Measurements from ENCODE around the gene PNISR. TPM values are rescaled to one million over a fixed set of nuclear protein-coding genes. Genes with fewer than 3 reads are reported as not detected.

The PNISR gene
- polyA plus RNA-seq, 12 donors: 86.9 to 288 (median 155) TPM

DNA sequence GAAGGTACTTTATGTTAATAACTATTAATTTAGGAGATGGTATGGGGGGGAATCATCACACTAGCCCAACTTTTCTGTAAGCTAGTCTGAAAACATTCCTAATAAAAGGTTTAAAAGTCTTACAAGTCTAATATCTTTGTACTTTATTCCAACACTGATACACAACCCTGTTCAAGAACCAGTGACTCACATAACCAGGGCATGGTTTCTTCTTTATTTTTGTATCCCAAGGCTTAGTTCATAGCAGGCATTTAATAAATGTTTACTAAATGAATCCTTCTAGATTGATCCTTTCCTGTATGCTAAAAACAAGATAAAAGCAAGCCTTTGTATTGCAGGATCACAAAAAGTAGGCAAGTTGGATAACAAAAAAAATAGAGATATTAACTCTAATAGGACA lies 9.7 kb downstream of the PNISR start:
- no peak for DNase-seq

DNA sequence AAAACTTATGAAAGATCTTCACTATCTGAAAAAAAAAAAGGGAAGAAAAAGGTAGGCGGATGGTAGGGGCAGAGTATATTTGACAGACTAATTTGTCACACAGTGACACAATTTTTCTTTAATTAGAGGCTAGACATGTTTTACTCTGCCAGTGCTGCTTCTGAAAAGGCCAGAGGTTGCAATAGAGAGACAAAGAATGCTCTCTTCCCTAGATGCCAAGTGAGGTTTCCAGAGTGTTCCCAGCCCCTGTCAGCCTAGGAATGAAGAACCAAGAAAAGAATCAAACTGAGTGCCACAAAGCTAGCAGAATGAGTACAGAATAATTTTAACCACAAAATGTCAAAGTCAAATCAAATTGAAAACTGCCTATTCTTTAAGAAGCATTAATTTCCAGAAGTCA lies 13.0 kb downstream of the PNISR start:
- no peak for DNase-seq

DNA sequence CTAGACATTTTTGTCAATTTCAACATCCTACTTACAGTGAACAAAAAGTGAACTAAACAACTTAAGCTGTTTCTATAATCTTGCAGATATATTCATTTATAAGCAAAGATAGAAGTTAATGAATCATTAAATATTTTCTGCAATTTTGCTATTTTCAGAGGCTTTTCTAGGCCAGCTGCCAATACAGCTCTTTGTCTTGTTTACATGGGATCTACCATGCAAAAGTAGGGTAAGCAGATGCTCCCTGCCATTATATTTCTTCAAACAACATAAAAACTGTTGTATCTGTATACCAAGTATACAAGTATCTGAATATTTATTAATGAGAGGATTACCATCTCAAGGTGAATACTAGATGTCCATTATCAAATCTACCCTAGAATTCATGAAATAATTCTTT lies 15.4 kb downstream of the PNISR start:
- DNase-seq: no peak

DNA sequence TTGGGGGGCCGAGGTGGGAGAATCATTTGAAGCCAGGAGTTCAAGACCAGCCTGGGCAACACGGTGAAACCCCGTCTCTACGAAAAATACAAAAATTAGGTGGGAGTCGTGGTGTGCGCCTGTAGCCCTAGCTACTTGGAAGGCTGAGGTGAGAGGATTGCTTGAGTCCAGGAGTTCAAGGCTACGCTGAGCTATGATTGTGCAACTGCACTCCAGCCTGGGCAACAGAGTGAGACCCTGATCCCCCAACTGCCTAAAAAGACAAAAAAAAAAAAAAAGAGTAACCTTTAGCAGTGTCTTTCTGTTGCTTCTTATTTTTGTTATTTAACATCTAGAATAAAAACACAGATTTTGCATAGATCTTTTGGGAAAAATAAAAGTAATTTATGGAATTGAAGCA lies 18.0 kb downstream of the PNISR start:
- no peak for DNase-seq

DNA sequence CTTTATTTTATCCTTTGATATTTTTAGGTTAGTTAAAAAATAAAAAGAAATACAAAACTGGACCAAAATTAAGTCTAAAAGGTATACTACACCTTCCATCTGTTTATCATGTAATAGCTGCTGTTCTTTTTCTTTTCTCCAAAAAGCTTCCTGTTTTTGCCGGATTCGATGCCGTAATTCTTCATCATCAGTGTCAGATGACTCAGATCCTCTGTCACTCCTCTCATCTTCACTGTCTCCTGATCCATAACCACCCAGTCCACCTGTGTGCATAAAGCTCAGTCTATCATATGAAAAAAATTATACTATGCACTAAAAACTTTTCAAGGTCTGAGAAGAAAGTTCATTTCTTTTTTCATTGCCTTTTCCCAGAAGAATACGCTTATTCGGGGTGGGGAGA lies 22.7 kb downstream of the PNISR start:
- no peak for DNase-seq

DNA sequence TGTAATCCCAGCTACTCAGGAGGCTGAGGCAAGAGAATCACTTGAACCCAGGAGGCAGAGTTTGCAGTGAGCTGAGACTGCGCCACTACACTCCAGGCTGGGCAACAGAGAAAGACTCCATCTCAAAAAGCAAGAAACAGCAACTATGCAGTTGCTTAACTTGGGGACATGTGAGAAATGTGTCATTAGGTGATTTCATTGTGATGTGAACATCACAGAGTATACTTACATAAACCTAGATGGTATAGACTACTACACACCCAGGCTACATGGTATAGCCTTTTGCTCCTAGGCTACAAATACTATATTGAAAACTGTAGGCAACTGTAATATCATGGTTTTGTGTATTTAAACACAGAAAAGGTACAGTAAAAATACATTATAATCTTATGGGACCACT lies 27.8 kb downstream of the PNISR start:
- no peak for DNase-seq

DNA sequence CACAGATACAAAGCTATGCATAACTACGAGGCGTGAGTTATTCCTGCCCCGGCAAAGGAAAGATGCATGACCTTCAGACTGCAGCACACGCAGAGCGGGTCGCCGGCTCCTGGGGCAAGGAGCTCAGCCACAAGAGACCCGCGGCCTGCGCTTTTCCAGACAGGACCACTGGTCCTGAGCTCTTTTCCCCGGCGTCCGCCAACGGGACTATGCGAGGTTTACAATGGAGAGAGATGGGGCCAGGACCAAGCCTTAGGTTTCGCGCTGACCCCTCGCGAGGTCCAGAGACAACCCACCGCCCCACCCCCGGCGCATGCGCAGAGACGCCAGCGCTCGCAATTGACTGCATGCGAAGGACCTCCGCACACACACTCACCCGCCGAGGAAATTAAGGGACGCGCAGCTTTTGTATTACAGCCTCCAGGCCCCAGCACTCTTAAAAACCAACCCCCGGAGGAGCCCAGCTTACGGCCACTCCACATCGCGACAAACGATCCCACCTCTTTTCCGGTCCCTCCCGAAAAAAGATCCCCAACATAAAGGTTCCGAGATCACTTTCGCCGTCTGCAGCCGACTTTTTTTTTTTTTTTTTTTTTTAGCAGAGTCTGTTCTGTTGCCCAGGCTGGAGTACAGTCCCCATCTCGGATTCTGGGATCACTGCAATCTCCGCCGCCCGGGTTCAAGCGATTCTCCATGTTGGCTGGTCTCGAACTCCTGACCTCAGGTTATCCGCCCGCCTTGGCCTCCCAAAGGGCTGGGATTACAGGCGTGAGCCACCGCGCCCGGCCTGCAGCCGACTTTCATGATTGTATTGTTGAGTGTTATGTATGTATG lies 31.2 kb downstream of the PNISR start, which contains the start of gene COQ3:
Gene COQ3 (minus strand): TSS at position 498 of the 834 bp plus-strand sequence. CDS start 16 bp downstream, at position 482.
- peak; percentile 85 for DNase-seq

DNA sequence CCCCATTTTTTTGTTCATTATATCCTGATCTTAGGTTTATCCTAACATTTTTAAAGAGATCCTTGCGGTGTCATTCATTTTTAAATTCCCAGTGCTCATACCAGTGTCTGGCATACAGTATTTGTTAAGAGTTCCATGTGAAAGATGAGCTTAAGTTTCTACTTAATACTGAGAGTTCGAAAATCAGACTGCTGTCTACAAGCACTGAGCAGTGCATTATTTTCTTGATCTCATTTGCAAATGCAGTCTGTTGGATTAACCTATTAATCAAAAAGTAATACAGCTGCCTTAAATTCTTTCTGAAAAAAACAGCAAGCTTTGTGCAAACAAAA lies 31.8 kb downstream of the PNISR start:
- DNase-seq: no peak

DNA sequence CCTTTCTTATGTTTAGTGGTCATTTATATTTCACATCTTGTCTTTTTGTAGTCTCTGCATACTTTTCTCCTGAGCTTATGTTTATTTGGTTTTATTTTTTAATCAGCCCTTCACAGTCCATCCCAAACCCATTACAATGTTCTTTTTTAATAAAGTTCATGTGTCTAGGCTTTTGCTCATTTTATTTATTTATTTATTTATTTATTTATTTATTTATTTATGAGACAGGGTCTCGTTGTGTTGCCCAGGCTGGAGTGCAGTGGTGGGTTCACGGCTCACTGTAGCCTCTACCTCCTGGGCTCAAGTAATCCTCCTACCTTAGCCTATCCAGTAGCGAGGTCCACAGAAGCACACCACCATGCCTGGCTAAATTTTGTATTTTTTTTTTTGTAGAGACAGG lies 34.2 kb downstream of the PNISR start:
- DNase-seq: no peak

DNA sequence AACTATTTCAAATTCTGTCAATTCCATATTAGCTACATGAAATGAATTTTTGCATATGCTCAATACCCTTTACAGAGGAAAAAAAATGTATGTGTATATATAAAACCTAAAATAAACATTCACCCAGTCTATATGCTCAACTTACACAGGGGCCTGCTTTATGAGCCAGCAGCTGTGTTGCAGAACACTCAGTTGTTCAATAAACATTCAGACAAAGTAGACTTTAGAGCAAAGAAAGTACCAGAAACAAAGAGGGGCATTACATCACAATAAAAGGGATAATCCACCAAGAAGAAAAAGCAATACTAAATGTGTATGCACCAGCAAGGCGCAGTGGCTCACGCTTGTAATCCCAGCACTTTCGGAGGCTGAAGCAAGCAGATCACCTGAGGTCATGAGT lies 40.6 kb downstream of the PNISR start:
- DNase-seq: no peak

DNA sequence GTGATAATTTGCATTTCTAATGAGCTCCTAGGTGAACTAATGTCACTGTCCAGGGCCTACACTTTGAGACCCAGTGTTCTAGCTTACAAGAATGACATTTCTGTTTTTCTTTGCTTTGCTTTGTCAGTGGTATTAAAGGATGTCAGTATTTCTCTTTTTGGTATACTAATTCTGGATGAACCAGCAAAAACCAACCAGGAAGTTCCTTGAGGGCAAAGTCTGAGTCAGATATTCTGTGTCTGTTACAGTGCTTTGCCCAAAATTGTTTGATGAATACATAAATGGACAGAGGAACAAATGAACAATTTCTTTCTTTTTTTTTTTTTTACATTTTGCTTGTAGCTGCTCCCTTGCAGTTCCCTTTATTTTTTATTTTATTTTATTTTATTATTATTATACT lies 46.5 kb downstream of the PNISR start:
- DNase-seq: no peak

DNA sequence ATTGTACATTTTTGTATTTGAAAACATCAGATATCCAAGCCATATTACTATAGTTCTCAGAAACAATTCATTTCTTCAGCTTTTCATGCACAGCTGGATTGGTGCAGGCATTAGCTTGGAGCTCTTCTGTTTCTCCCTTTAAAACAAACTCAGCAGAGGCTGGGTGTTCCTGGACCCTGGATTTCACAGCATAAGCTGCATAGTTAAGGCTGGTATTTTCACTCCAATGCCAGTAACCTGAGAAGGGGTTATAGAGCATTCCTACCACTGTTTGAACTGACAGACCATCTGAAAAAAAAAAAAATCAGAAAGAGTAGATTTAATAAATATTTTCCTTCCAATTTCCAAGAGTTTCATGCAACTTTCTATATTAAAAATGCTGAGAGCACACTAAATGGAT lies 55.6 kb downstream of the PNISR start:
- no peak for DNase-seq

DNA sequence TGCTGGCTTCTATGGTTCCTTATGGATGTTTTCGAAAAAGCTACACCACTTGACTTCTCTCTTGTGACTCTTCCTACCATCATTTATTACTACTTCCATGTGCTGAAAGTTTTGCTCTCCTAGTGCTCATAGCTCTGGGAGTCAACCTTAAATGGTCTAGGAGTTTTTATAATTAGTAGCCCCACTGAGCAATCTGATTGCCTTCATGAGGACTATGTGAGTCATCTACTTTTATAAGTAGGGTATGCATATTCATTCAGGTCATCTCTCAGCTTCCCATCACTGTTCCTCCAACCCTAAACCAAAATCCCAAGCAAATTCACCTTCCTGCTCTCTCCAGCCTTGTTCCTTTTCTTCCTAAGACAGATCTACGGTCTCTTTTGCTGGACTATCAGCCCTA lies 58.3 kb downstream of the PNISR start:
- DNase-seq: no peak

DNA sequence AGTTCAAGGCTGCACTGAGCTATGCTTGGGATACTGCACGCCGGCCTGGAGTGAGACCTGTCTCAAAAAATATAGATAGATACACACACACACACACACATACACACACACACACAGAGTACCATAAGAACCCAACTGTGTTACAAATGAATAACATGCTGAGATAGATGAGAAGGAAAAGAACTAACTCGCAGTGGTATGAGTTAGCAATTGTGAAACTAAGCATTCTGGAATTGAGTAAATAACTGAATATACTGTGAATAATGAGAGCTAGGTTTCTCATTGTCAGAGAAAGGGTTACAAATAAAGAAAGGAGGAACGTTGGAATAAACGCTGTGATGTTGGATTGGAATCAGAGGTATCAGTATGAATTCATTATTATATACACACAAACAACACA lies 61.1 kb downstream of the PNISR start:
- DNase-seq: no peak

DNA sequence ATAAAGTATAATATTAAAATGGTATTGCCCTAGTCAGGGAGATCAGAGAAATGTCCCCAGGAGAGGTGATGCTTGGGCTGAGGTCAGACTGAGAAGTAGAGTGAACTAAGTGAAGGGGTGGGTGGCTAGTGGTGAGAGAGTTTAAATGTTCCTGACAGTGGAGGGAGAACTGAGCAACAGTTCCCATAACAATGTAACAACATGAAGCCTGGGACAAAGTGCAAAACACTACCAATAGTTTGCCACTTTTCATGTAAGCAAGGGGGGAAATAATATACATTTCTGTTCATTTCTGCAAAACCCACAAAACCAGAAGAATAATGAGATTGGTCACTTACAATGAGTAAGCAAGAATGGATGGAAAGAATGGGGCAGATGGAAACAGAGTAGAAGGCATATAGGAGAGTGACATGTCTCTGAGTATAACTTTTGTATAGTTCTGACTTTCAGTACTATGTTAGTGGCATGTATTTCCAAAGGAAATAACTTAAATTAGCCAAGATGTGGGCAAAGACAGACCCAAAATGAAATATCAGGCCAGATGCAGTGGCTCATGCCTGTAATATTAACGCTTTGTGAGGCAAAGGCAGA lies 62.3 kb downstream of the PNISR start:
- no peak for DNase-seq

DNA sequence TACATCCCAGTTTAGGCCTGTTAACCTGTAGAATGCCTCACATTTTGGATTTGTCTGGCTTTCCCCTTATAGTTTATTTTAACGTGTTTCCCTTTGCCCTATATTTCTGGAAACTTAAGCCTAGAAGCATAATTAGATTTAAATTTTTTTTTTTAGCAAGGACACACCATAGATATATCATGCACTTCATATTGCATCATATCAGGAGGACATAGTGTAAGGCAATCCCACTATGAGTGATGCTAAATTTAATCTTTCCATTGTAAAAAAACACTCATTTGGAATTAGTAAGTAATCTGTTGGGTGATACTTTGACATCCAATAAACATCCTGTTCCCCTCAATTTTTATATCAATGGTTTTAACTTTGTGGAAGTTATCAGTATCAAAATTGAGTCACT lies 65.3 kb downstream of the PNISR start:
- DNase-seq: no peak

DNA sequence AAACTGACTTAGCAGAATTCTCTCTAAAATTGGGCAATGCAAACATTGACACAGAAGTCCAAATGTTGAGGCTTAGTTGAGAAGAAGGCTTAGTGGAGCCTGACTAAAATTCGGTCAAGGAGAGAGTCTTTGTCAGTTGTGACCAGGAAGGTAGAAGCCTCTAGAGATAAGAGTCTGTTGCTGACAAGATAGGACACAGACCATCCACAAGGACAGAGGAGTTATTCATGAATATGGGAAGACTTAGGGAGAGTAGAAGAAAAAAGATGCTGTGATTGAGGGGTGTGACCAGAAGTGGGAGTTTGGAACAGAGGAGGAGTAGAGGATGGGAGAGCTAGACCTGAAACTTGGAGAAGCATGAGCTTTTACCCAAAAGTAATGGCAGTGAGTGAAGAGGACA lies 68.5 kb downstream of the PNISR start:
- no peak for DNase-seq

DNA sequence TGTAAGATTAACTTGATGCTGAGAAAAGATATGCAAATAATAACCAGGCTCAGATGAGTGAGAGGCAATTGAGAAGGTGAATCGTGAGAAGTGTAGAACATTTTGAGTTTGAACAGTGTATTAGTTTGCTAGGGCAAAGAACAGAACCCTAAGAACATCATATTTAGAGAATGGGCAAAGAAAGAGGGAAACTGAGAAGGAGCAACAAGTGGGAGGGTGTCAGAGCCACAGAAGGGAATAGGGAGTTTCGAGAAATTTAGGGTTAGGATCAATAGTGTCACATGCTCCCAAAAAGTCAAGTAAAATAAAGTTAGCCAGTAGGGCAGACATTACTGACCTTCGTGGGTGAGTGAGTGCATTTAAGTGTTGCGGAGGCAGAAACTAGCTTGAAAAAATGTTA lies 70.1 kb downstream of the PNISR start:
- DNase-seq: no peak

DNA sequence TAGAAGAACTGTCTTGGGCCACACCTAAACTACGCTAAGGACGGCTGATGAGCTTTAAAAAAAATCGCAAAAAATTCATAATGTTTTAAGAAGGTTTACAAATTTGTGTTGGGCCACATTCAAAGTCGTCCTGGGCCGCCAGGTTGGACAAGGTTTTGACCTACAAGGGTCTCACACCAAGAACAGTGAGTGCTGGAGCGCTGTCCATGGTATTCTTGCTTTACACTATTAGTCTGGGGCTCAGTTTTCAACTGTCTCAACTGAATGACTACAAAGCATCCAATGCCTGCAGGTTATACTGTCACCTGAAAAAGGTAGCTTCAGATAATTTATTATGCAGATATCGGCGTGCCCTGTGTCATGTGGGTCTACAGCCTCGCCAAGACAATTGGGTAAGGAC lies 72.0 kb downstream of the PNISR start:
- DNase-seq: no peak

DNA sequence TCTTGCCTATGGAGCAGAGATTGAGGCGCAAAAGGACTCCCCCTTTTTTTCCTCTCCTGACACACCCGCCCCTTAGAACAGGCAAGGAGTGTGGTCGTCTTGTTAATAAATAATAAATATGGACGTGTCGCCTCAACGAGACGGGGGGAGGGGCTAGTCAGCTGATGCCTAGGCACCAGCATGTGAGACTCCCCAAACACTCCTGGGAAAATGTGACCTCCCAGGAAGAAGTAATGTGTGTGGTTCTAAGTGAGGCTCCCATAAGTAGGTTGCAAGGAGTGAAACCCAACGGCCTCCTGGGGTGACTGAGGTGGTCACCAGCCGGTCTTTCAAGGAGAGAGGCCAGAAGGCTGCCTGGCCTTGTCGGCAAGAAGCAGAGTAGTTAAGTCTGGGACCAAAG lies 74.5 kb downstream of the PNISR start:
- DNase-seq: no peak

DNA sequence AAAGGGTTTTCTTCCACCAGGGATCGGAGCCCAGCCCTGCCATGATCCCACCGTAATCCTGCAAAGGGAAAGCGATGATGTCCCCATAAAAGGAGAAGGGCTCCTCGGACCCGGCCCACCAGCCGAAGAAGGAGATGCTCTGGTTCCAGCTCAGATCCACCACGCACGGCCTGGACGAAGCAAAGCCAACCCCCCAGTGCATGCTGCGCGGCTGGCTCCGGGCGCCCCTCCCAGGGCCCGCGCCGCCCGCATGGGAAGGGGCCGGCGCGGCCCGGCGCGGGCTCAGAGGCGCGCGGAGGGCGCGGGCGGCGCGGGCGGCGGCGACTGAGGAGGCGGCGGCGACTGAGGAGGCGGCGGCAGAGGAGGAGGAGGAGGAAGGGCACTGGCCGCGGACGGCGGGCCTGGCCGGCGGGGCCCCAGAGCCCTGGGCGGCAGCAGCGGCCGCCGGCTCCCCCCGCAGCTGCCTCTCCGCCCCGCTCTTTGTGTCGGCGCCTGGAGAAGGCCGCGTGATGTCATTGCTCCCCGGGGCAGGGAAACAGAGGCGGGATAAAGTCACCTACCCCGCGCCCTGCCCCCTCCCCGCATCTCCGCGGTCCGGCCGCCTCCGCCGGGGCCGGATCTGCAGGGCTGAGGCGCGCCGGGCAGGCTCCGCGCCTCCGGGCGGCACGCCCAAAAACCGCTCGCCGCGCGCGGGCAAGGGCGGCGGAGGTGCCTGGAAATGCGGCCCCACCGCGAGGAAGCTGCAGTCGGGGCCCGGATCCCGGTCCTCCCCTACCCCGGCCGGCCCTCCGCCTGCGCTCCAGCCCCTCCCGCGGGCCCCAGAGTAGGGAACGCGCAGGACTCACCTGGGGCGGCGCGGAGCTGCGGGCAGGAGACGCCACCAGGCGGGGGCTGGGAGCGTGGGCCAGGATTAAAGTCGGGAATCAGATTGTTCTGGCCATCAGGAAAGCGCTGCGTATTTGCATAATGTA lies 75.7 kb downstream of the PNISR start, which contains the start of gene FAXC:
Gene FAXC (minus strand): TSS at position 504 of the 971 bp plus-strand sequence. CDS start 302 bp downstream, at position 202.
- no peak for DNase-seq

Measured in muscle of arm (tissue), 12 donors.